GM12878 (cell line): ENCODE results near the gene DNAH9. TPM values are rescaled to one million over a fixed set of nuclear protein-coding genes. Genes with fewer than 3 reads are reported as not detected.

Experiments used
- ATAC-seq: fragments of 200-7000 bp; cut with Tn5 transposase; 3 replicates; pipeline ENCODE4 v1.9.1; 2020; ENCODE audit warnings: mild to moderate bottlenecking, moderate library complexity
- BruUV-seq: library from RNA; stranded (reverse); fragments of 400-500 nt; replicated peaks from 2 replicates; lab custom pipeline; 2021; lab: Mats Ljungman, UMichigan
- CTCF ChIA-PET: fragments of 300-600 bp; sonication (Branson Sonifier 250); formaldehyde crosslinking; extraction: SDS; loops from one replicate; lab custom pipeline; 2021; ENCODE audit warnings: inconsistent platforms; lab: Yijun Ruan, JAX
- POLR2A ChIA-PET: fragments of 350-600 bp; formaldehyde crosslinking; extraction: SDS; loops from one replicate; lab custom pipeline; 2021; ENCODE audit warnings: inconsistent platforms; lab: Charles Lee
- RAD21 ChIA-PET: fragments of 300-600 bp; sonication (Branson Sonifier 250); formaldehyde crosslinking; loops from one replicate; lab custom pipeline; 2023; ENCODE audit warnings: antibody characterized with exemption; ENCODE audit not compliant: unreplicated experiment; lab: Charles Lee
- SMC1A ChIA-PET: fragments of 300-600 bp; sonication (Branson Sonifier 250); formaldehyde crosslinking; loops from one replicate; lab custom pipeline; 2023; ENCODE audit not compliant: unreplicated experiment, uncharacterized antibody; lab: Charles Lee
- DNase-seq: peaks from one replicate; pipeline ENCODE4 v3.0.0-alpha.2; 2011; ENCODE audit warnings: low read depth, low spot score
- FAIRE-seq: peaks from 3 replicates; lab custom pipeline; 2011; peaks lifted over from hg19 to GRCh38; lab: Jason Lieb, UNC
- H2AFZ ChIP-seq: 2 replicates; pipeline ENCODE4 v1.6.0; 2011; ENCODE audit warnings: low read depth, low read length, control low read depth; ENCODE audit not compliant: control insufficient read depth
- H3K27ac ChIP-seq: 2 replicates; pipeline ENCODE4 v1.5.1; 2011; ENCODE audit warnings: control low read depth; ENCODE audit not compliant: control insufficient read depth, insufficient read depth
- H3K27me3 ChIP-seq, 2 experiments: replicated peaks in 1 of 2; 2 replicates each; pipeline versions ENCODE4 v1.6.0 to v1.6.1; 2011; ENCODE audit warnings: low read length in 1 of 2; ENCODE audit not compliant: control insufficient read depth in 2 of 2, insufficient read depth in 2 of 2
- H3K36me3 ChIP-seq, 2 experiments: 2 replicates each; pipeline ENCODE4 v1.5.1; 2011; ENCODE audit warnings: low read length in 1 of 2; ENCODE audit not compliant: control insufficient read depth in 2 of 2, insufficient read depth in 2 of 2
- H3K4me1 ChIP-seq: 2 replicates; pipeline ENCODE4 v1.6.1; 2011; ENCODE audit warnings: mild to moderate bottlenecking, low read length, moderate library complexity, mixed read lengths; ENCODE audit not compliant: control insufficient read depth, insufficient read depth
- H3K4me2 ChIP-seq: 2 replicates; pipeline ENCODE4 v1.6.0; 2011; ENCODE audit warnings: control low read depth; ENCODE audit not compliant: control insufficient read depth, insufficient read depth
- H3K4me3 ChIP-seq: fragments of 200-600 bp; sonication (generic); 2 replicates; pipeline ENCODE4 v1.5.1; 2016
- H3K79me2 ChIP-seq: 2 replicates; pipeline ENCODE4 v1.6.0; 2011; ENCODE audit warnings: low read length; ENCODE audit not compliant: control insufficient read depth, insufficient read depth
- H3K9ac ChIP-seq: 2 replicates; pipeline ENCODE4 v1.8.0; 2011; ENCODE audit warnings: low read length, control low read depth, mixed read lengths; ENCODE audit not compliant: control insufficient read depth, insufficient read depth
- H3K9me3 ChIP-seq: replicated peaks from 3 replicates; pipeline ENCODE4 v1.5.1; 2011; ENCODE audit warnings: mild to moderate bottlenecking, low read length; ENCODE audit not compliant: control insufficient read depth, insufficient read depth
- H4K20me1 ChIP-seq: 2 replicates; pipeline ENCODE4 v1.6.0; 2011; ENCODE audit not compliant: control insufficient read depth, insufficient read depth
- ASH2L ChIP-seq: fragments of 300-600, 200-600 bp; sonication (generic); IDR thresholded peaks from 2 replicates; pipeline ENCODE4 v1.6.1; 2017; ENCODE audit warnings: low read depth, mild to moderate bottlenecking, borderline replicate concordance
- CEBPB ChIP-seq, 2 experiments: fragments of 150-350 bp in 1 of 2; IDR thresholded peaks; 2 replicates each; pipeline ENCODE4 v1.6.1; 2012 to 2014; ENCODE audit warnings: low read depth in 2 of 2, low read length in 2 of 2, borderline replicate concordance in 1 of 2, inconsistent platforms in 1 of 2
- EGR1 ChIP-seq, 2 experiments: IDR thresholded peaks; 1 replicate in 1 of 2; 2 replicates in 1 of 2; pipeline ENCODE4 v1.6.1; 2011 to 2012; ENCODE audit warnings: low read depth in 2 of 2, low read length in 2 of 2, borderline replicate concordance in 1 of 2, mild to moderate bottlenecking in 1 of 2, moderate library complexity in 1 of 2
- ETV6 ChIP-seq, 2 experiments: fragments of 450-650 bp in 1 of 2; IDR thresholded peaks in 1 of 2; conservative IDR thresholded peaks in 1 of 2; 2 replicates each; pipeline ENCODE4 v1.6.1; 2014; ENCODE audit warnings: antibody characterized with exemption in 1 of 2, borderline replicate concordance in 1 of 2, low read depth in 1 of 2, mild to moderate bottlenecking in 1 of 2, moderate library complexity in 1 of 2
- EZH2 ChIP-seq: IDR thresholded peaks from 2 replicates; pipeline ENCODE4 v1.6.1; 2012; ENCODE audit warnings: low read depth, mild to moderate bottlenecking, control low read depth, inconsistent platforms, low read length, borderline replicate concordance; ENCODE audit not compliant: control insufficient read depth
- GATAD2B ChIP-seq: fragments of 450-650 bp; conservative IDR thresholded peaks from 2 replicates; pipeline ENCODE4 v1.6.1; 2017; ENCODE audit warnings: low read depth, mild to moderate bottlenecking, moderate library complexity
- KAT2A ChIP-seq: conservative IDR thresholded peaks from 2 replicates; pipeline ENCODE4 v1.6.1; 2011; ENCODE audit warnings: low read depth, low read length; ENCODE audit not compliant: control insufficient read depth
- NFYB ChIP-seq: IDR thresholded peaks from 2 replicates; pipeline ENCODE4 v1.6.1; 2011; ENCODE audit warnings: low read depth, mild to moderate bottlenecking, low read length, improper control_type of control experiment, moderate library complexity; ENCODE audit not compliant: insufficient read depth
- TBL1XR1 ChIP-seq: IDR thresholded peaks from 2 replicates; pipeline ENCODE4 v1.6.1; 2012; ENCODE audit warnings: low read depth, low read length, improper control_type of control experiment
- ZBTB33 ChIP-seq: fragments of 450-650 bp; IDR thresholded peaks from 2 replicates; pipeline ENCODE4 v1.6.1; 2017; ENCODE audit warnings: mild to moderate bottlenecking
- ZNF24 ChIP-seq: fragments of 450-650 bp; IDR thresholded peaks from 2 replicates; pipeline ENCODE4 v1.6.1; 2017; ENCODE audit warnings: antibody characterized with exemption, mild to moderate bottlenecking
- ZNF622 ChIP-seq: fragments of 450-650 bp; IDR thresholded peaks from 2 replicates; pipeline ENCODE4 v1.6.1; 2017; ENCODE audit warnings: mild to moderate bottlenecking, inconsistent platforms
- WGBS: methylation state at CpG from one replicate; pipeline ENCODE4 v1.1.6; 2016; ENCODE audit warnings: low lambda C conversion rate; ENCODE audit not compliant: insufficient replicate concordance, insufficient coverage; ENCODE audit errors: missing lambda C conversion rate; 5-methylcytosine and 5-hydroxymethylcytosine counted together
- in situ Hi-C: fragments of 300-500 bp; cut with MboI; formaldehyde crosslinking; loops from 9 replicates; pipeline ENCODE4 v1.14.3; 2018; ENCODE audit warnings: mixed read lengths
- intact Hi-C: fragments of 100-400 bp; cut with micrococcal nuclease; formaldehyde crosslinking; loops from one replicate; pipeline ENCODE4 v1.14.2; 2022; ENCODE audit not compliant: unreplicated experiment
- polyA plus RNA-seq, 11 experiments: library from polyadenylated mRNA; depleted of rRNA in 4 of 11; unstranded in 6 of 11; stranded (reverse) in 5 of 11; fragments of >200 nt; fragmentation: Nextera tagmentation in 4 of 11; fragmentation: Illumina TruSeq in 1 of 11; extraction: Ambion mirVana in 4 of 11; extraction: Trizol in 1 of 11; gene quantifications; 1 replicate in 1 of 11; 2 replicates in 10 of 11; pipeline versions ENCODE4 v1.2.1 to v1.2.3, GENCODE V29; 2011 to 2016; ENCODE audit warnings: inconsistent platforms in 2 of 11, missing spikeins in 2 of 11, low read depth in 1 of 11
- total RNA-seq, 4 experiments: library from RNA; depleted of rRNA in 3 of 4; stranded (reverse); fragments of >200 nt in 3 of 4; fragmentation: Illumina TruSeq in 1 of 4; extraction: Trizol in 1 of 4; gene quantifications; 2 replicates each; pipeline versions ENCODE4 v1.2.1 to v1.2.3, GENCODE V29; 2013 to 2021
- TF ChIP-seq, protein P1 (sequence below): IDR thresholded peaks from 2 replicates; pipeline ENCODE4 v1.6.1; 2012; ENCODE audit warnings: low read depth, low read length, improper control_type of control experiment
- TF ChIP-seq, protein P2 (sequence below): IDR thresholded peaks from 2 replicates; pipeline ENCODE4 v1.6.1; 2011; ENCODE audit warnings: borderline replicate concordance, low read depth, mild to moderate bottlenecking, moderate library complexity, mixed read lengths, low read length; ENCODE audit not compliant: insufficient read depth; ENCODE audit errors: extremely low read length

The DNAH9 gene
- total and polyA plus RNA-seq, 10 of the 15 experiments (the other 5 are each of a cell fraction or from before 2014, with no cell fraction given): 0.10 to 0.40 (median 0.19) TPM; not detected in 7

DNA sequence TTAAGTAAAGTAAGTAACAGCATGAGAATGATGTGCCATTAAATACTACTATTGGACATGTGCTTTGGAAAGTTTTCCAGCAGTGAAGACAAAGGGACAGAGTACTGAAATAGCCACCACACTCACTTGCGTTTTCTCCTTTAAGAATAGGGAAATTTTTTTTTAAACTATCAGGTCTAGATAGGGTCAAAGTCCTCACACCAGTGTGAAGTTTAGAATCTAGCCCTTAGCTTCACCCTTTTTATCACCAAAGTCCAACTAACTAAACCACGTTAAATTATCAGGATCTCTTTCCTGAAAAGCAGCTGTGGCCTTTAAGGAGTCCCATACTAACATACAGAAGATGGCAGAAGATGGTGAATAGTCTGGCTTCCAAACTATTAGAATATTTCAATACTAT, 218.1 kb downstream of the DNAH9 start:
- WGBS: 0% methylated on average over 2 of the region's 2 CpGs
- Histone ChIP-seq H4K20me1 (no peaks in the 10 kb centered on the region), H2AFZ (no peak overlapping the region), H3K27ac (no peak overlapping the region), H3K36me3 (no peaks in the 10 kb centered on the region), H3K79me2 (no peaks in the 10 kb centered on the region), H3K9me3 (no peaks in the 10 kb centered on the region), H3K9ac (no peak overlapping the region), H3K27me3 (no peaks in the 10 kb centered on the region), H3K4me1 (no peaks in the 10 kb centered on the region), H3K4me3 (no peak overlapping the region), H3K4me2 (no peak overlapping the region)
- ChIA-PET SMC1A (no interaction called here), RAD21 (no interaction called here), CTCF (no interaction called here), POLR2A (no interaction called here)
- in situ Hi-C loops (no loop called here), intact Hi-C loops (no loop called here)
- FAIRE-seq (no peak), ATAC-seq (no peak), DNase-seq (no peak)
- no TSS peak for BruUV-seq
- no peak for TF ChIP-seq ZNF622

- H3K9ac ChIP-seq: no peak overlapping the region
- intact Hi-C loops: no loop called here
- CTCF ChIA-PET: no interaction called here
- POLR2A ChIA-PET: no interaction called here
- RAD21 ChIA-PET: no interaction called here
- H3K79me2 ChIP-seq: no peaks in the 10 kb centered on the region
- no peaks in the 10 kb centered on the region for H4K20me1 ChIP-seq
- no peak overlapping the region for H2AFZ ChIP-seq
- H3K36me3 ChIP-seq: no peaks in the 10 kb centered on the region
- no peak overlapping the region for H3K27ac ChIP-seq
- no peak overlapping the region for H3K4me2 ChIP-seq
- DNase-seq: no peak
- ATAC-seq: no peak
- SMC1A ChIA-PET: no interaction called here
- 1% methylated on average over 5 of the region's 5 CpGs for WGBS
- no peaks in the 10 kb centered on the region for H3K9me3 ChIP-seq
- no peak overlapping the region for H3K4me3 ChIP-seq
- H3K27me3 ChIP-seq: no peaks in the 10 kb centered on the region
- BruUV-seq: no TSS peak
- in situ Hi-C loops: no loop called here
- FAIRE-seq: no peak
- no peaks in the 10 kb centered on the region for H3K4me1 ChIP-seq
- TF ChIP-seq CEBPB (IDR thresholded peaks at IDR 0.05; ENCODE audit: borderline replicate concordance in 1 of 2, low read depth in 2 of 2, low read length in 2 of 2) (no peak), ZBTB33 (no peak), TBL1XR1 (no peak), ZNF24 (no peak), EZH2 (no peak), GATAD2B (no peak), KAT2A (no peak), EGR1 (IDR thresholded peaks at IDR 0.05; ENCODE audit: borderline replicate concordance in 1 of 2, low read depth in 2 of 2, low read length in 2 of 2) (no peak), ASH2L (no peak), NFYB (no peak), ETV6 (conservative IDR thresholded peaks at IDR 0.05 in 1 of 2, IDR thresholded peaks at IDR 0.05 in 1 of 2; ENCODE audit: borderline replicate concordance in 1 of 2, low read depth in 1 of 2) (no peak)
- TF ChIP-seq, protein P1, sequence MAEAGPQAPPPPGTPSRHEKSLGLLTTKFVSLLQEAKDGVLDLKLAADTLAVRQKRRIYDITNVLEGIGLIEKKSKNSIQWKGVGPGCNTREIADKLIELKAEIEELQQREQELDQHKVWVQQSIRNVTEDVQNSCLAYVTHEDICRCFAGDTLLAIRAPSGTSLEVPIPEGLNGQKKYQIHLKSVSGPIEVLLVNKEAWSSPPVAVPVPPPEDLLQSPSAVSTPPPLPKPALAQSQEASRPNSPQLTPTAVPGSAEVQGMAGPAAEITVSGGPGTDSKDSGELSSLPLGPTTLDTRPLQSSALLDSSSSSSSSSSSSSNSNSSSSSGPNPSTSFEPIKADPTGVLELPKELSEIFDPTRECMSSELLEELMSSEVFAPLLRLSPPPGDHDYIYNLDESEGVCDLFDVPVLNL: no peak
- TF ChIP-seq, protein P2, sequence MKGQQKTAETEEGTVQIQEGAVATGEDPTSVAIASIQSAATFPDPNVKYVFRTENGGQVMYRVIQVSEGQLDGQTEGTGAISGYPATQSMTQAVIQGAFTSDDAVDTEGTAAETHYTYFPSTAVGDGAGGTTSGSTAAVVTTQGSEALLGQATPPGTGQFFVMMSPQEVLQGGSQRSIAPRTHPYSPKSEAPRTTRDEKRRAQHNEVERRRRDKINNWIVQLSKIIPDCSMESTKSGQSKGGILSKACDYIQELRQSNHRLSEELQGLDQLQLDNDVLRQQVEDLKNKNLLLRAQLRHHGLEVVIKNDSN: no peak
These were observed 225.6 kb downstream of the DNAH9 start for GRCh38 chr17:11823862-11824261.
